BLaER1 (cell line): ENCODE measurements around the gene TPCN2.
A peak's percentile ranks its signal among the peaks of the same experiment; 100 is the strongest.

ENCODE experiments used
- H3K27ac ChIP-seq: shearing (Covaris generic); formaldehyde crosslinking; 2 replicates; pipeline ENCODE4 v1.8.1; 2022
- H3K27me3 ChIP-seq: shearing (Covaris generic); formaldehyde crosslinking; 2 replicates; pipeline ENCODE4 v1.8.1; 2022
- H3K36me3 ChIP-seq: shearing (Covaris generic); formaldehyde crosslinking; 2 replicates; pipeline ENCODE4 v1.8.1; 2022
- H3K4me1 ChIP-seq: shearing (Covaris generic); formaldehyde crosslinking; 2 replicates; pipeline ENCODE4 v1.8.1; 2022
- H3K4me2 ChIP-seq: shearing (Covaris generic); formaldehyde crosslinking; 2 replicates; pipeline ENCODE4 v1.8.1; 2022
- H3K4me3 ChIP-seq: shearing (Covaris generic); formaldehyde crosslinking; 2 replicates; pipeline ENCODE4 v1.8.1; 2022
- H3K9ac ChIP-seq: shearing (Covaris generic); formaldehyde crosslinking; 2 replicates; pipeline ENCODE4 v1.8.1; 2022
- H3K9me3 ChIP-seq: shearing (Covaris generic); formaldehyde crosslinking; 2 replicates; pipeline ENCODE4 v1.8.1; 2022
- H4K20me1 ChIP-seq: shearing (Covaris generic); formaldehyde crosslinking; 2 replicates; pipeline ENCODE4 v1.8.1; 2022
- Cebpa-rat ChIP-seq: shearing (Covaris generic); IDR thresholded peaks from 2 replicates; pipeline ENCODE4 v1.8.1; 2022

The TPCN2 gene

GRCh38 chr11:69080257-69080995, 31.7 kb downstream of the TPCN2 start:
- Histone ChIP-seq H3K4me1 (peaks cover 43% of the 10 kb centered on the region), H3K4me2 (peak overlapping the region; percentile 77), H3K27ac (peak overlapping the region; percentile 49), H4K20me1 (peaks cover 88% of the 10 kb centered on the region), H3K36me3 (peaks cover 57% of the 10 kb centered on the region), H3K9me3 (no peaks in the 10 kb centered on the region), H3K27me3 (no peaks in the 10 kb centered on the region), H3K4me3 (no peak overlapping the region), H3K9ac (0 out of 2 replicates have a peak overlapping the region, but pooled peaks have one; percentile 16)
- no peak for TF ChIP-seq Cebpa-rat

- H3K4me2 ChIP-seq = peak overlapping the region; percentile 77
- peaks cover 65% of the 10 kb centered on the region for H3K36me3 ChIP-seq
- no peak overlapping the region for H3K27ac ChIP-seq
- no peak overlapping the region for H3K4me3 ChIP-seq
- no peak for TF ChIP-seq Cebpa-rat
- H3K4me1 ChIP-seq = peaks cover 35% of the 10 kb centered on the region
- no peaks in the 10 kb centered on the region for H3K9me3 ChIP-seq
- no peaks in the 10 kb centered on the region for H3K27me3 ChIP-seq
- H4K20me1 ChIP-seq = peaks cover 83% of the 10 kb centered on the region
- no peak overlapping the region for H3K9ac ChIP-seq
Observed at GRCh38 chr11:69081180-69081579, 32.4 kb downstream of the TPCN2 start.

DNA sequence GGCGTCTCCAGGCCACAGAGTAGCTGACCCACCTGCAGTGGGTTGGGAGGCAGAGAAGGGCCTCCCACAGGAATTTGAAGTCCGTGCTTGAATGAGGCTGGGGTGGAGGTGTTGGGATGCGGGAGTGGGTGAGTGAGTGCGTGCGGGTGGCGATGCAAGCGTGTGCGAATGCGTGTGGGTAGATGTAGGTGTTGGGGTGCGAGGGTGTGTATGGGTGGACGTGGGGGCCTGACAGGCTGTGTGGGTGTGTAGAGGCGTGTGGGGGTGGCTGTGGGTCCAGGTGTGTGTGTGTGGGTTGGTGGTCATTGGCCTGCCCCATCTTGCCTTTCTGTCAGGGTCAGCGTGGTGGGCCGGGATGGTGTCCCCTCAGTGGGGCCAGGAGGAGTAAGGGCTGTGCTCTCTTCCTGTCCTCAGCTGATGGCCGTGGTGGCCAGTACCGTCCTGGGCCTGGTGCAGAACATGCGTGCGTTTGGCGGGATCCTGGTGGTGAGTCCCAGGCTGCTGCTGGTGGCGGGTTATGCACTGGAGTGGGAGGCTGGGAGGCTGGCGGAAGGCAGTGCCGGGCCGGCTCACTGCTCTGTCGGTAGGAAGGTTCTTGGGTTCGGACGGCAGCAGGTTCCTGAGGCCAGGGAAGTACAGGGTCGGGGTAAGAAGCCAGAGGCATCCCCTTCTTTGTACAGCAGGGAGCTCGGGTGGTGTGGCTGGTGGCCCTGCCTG, 35.0 kb downstream of the TPCN2 start:
- H3K27ac ChIP-seq = no peak overlapping the region
- peaks cover 83% of the 10 kb centered on the region for H4K20me1 ChIP-seq
- no peak for TF ChIP-seq Cebpa-rat
- H3K36me3 ChIP-seq = peaks cover 72% of the 10 kb centered on the region
- no peak overlapping the region for H3K4me2 ChIP-seq
- no peaks in the 10 kb centered on the region for H3K27me3 ChIP-seq
- no peak overlapping the region for H3K9ac ChIP-seq
- H3K4me3 ChIP-seq = no peak overlapping the region
- no peaks in the 10 kb centered on the region for H3K9me3 ChIP-seq
- H3K4me1 ChIP-seq = peaks cover 30% of the 10 kb centered on the region

DNA sequence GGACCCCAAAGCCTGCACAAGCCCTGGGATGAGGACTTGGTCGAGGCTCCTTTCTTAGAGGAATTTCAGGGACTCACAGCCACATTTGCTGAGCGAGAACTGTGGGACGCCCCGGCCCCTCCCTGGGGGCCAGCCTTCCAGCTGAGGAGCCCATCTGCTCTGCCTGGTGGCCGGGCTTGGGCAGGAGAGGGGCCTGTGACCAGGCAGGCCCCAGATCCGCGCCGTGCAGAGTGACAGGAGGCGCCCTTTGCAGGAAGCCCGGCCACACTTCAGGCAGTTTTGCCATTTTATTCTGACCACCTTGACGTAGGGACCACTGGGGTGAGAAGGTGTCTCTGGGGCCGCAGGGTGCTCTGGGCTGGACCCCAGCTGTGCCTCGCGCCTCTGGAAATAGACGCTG, 35.6 kb downstream of the TPCN2 start:
- Histone ChIP-seq H3K27ac (no peak overlapping the region), H3K4me1 (peaks cover 28% of the 10 kb centered on the region), H3K36me3 (peaks cover 72% of the 10 kb centered on the region), H3K9ac (no peak overlapping the region), H3K27me3 (no peaks in the 10 kb centered on the region), H3K4me3 (no peak overlapping the region), H3K4me2 (no peak overlapping the region), H4K20me1 (peaks cover 83% of the 10 kb centered on the region), H3K9me3 (no peaks in the 10 kb centered on the region)
- no peak for TF ChIP-seq Cebpa-rat

GRCh38 chr11:69085490-69086095, 36.9 kb downstream of the TPCN2 start:
- H4K20me1 ChIP-seq = peaks cover 80% of the 10 kb centered on the region
- no peak overlapping the region for H3K4me3 ChIP-seq
- H3K9me3 ChIP-seq = no peaks in the 10 kb centered on the region
- no peak overlapping the region for H3K9ac ChIP-seq
- H3K27ac ChIP-seq = no peak overlapping the region
- no peak overlapping the region for H3K4me2 ChIP-seq
- TF ChIP-seq Cebpa-rat = no peak
- peaks cover 16% of the 10 kb centered on the region for H3K4me1 ChIP-seq
- H3K27me3 ChIP-seq = no peaks in the 10 kb centered on the region
- H3K36me3 ChIP-seq = peaks cover 73% of the 10 kb centered on the region

- Histone ChIP-seq H3K9ac (no peak overlapping the region), H4K20me1 (peaks cover 71% of the 10 kb centered on the region), H3K4me1 (peaks cover 8% of the 10 kb centered on the region), H3K4me3 (no peak overlapping the region), H3K4me2 (no peak overlapping the region), H3K27ac (no peak overlapping the region), H3K9me3 (no peaks in the 10 kb centered on the region), H3K36me3 (peaks cover 78% of the 10 kb centered on the region), H3K27me3 (no peaks in the 10 kb centered on the region)
- no peak for TF ChIP-seq Cebpa-rat
Observed at GRCh38 chr11:69086152-69087132, 37.7 kb downstream of the TPCN2 start.

- H3K36me3 ChIP-seq = peaks cover 77% of the 10 kb centered on the region
- TF ChIP-seq Cebpa-rat = no peak
- H4K20me1 ChIP-seq = peaks cover 65% of the 10 kb centered on the region
- H3K4me1 ChIP-seq = peaks cover 4% of the 10 kb centered on the region; the same call in 1 of the 2 replicates
- H3K4me3 ChIP-seq = no peak overlapping the region
- H3K9me3 ChIP-seq = no peaks in the 10 kb centered on the region
- no peaks in the 10 kb centered on the region for H3K27me3 ChIP-seq
- H3K9ac ChIP-seq = no peak overlapping the region
- H3K4me2 ChIP-seq = no peak overlapping the region
- H3K27ac ChIP-seq = no peak overlapping the region
Observed at GRCh38 chr11:69087133-69087524, 38.4 kb downstream of the TPCN2 start.

DNA sequence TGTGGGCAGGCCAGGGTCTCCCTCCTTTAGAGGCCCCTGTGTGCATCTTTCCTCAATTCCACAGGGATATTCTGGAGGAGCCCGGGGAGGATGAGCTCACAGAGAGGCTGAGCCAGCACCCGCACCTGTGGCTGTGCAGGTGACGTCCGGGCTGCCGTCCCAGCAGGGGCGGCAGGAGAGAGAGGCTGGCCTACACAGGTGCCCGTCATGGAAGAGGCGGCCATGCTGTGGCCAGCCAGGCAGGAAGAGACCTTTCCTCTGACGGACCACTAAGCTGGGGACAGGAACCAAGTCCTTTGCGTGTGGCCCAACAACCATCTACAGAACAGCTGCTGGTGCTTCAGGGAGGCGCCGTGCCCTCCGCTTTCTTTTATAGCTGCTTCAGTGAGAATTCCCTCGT, 39.1 kb downstream of the TPCN2 start:
- H3K9ac ChIP-seq = no peak overlapping the region
- H4K20me1 ChIP-seq = peaks cover 65% of the 10 kb centered on the region
- peaks cover 4% of the 10 kb centered on the region; the same call in 1 of the 2 replicates for H3K4me1 ChIP-seq
- H3K27ac ChIP-seq = no peak overlapping the region
- H3K9me3 ChIP-seq = no peaks in the 10 kb centered on the region
- no peak for TF ChIP-seq Cebpa-rat
- H3K27me3 ChIP-seq = no peaks in the 10 kb centered on the region
- no peak overlapping the region for H3K4me3 ChIP-seq
- no peak overlapping the region for H3K4me2 ChIP-seq
- H3K36me3 ChIP-seq = peaks cover 81% of the 10 kb centered on the region

- Histone ChIP-seq H3K9ac (no peak overlapping the region), H3K4me1 (peaks cover 4% of the 10 kb centered on the region; the same call in 1 of the 2 replicates), H3K27ac (no peak overlapping the region), H3K36me3 (peaks cover 89% of the 10 kb centered on the region), H3K9me3 (no peaks in the 10 kb centered on the region), H3K4me2 (no peak overlapping the region), H3K27me3 (no peaks in the 10 kb centered on the region), H3K4me3 (no peak overlapping the region), H4K20me1 (peaks cover 60% of the 10 kb centered on the region)
- TF ChIP-seq Cebpa-rat = no peak
Observed at GRCh38 chr11:69088676-69089146, 40.0 kb downstream of the TPCN2 start.
